Measurements from ENCODE around the gene C1GALT1C1L.
"Not testable (repeated sequence)": the region's sequence is repeated elsewhere in the genome, so short reads cannot be mapped to it uniquely, and the experiment has no call there.

C1GALT1C1L gene

DNA sequence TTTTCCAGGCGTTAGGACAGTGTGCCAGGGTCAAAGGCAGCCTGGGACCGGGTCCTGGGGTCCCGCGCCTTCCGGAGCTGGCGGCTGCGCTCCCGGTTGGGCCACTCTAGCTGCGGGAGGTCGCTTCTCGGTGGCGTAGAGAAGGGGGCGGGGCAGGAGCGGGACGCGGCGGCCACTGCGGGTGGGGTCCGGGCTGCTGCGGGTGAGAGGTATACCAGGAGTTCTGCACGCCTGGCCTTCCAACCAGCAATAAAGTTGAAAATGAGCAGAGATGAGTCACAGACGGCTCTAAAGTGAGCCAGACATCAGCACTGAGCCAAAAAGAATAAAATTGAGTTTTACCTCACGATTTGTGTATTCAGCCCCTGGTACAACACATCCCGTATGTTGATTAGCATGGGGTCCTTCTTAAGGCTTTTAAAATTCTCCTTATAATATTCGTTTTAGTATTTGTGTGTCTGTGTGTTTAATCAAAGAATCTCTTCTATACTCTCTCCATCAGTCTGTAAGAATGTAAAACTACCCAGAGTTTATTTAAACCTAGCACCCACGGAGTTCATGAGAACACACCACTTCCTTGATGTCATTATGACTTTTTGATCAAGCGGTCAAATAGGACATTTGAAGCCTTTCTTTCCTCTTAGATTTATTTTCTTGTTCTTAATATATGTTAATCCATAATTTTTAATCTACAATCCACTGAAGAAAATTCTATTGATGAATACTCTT lies at the start of gene C1GALT1C1L:
Gene C1GALT1C1L (minus strand): TSS at position 108 of the 729 bp plus-strand sequence. CDS start 107 bp downstream, at position 1.
- peak; percentile 72 for DNase-seq

DNA sequence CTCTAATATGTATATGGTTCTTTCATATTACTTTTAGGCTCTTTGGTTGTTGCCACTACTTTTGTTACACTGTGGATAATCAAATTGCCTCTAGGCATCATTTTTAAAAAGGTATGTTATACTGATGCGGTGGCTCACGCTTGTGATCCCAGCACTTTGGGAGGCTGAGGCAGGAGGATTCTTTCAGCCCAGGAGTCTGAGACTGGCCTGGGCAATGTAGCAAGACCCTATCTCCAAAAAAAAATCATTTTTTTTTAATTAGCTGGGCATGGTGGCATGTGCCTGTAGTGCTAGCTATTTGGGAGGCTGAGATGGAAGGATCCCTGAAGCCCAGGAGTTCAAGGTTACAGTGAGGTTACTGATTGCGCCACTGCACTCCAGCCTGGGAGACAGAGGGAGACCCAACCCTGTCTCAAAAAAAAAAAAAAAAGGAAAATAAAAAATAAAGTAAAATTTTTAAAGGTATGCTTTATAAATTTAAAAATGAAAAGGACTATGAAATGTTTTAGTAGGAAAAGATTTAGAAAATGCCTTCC lies 49.5 kb upstream of the C1GALT1C1L start:
- DNase-seq = no peak

DNA sequence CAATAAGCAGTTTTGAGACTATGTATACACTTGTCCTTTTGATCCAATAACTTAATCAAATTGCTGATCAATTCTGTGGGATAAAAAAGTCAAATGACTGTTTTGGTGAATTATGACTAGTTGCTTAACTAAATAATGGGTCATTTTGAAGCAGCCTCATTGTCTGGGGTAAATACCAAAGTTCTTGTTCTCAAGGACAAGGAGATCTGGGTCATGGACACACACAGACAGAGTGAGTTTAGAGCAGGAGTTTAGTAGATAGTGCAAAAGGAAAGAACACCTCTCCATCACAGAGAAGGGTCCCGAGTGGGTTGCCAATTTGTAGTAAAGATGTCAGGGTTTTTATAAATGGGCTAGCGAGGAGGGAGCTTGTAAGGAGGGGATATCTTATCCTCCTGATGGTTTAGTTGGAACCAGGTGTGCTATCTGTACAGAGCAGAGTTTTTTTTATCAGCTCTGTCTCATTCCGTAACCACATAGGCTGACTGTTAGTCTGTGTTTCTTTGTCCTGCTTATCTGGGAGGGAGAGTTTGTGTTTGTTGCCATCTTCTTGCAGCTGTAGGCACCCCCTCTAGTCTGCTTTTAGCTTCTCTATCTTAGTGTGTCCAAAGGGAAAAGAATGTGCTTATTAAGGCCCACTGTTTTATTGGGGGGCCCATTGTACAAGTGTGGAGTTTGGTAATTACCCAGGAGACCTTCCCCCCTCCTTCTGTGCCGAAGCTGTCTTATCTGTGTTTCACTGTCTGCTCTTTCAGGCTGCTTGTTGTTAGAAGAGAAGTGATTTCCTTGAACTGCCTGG lies 48.7 kb upstream of the C1GALT1C1L start:
- no peak for DNase-seq

DNA sequence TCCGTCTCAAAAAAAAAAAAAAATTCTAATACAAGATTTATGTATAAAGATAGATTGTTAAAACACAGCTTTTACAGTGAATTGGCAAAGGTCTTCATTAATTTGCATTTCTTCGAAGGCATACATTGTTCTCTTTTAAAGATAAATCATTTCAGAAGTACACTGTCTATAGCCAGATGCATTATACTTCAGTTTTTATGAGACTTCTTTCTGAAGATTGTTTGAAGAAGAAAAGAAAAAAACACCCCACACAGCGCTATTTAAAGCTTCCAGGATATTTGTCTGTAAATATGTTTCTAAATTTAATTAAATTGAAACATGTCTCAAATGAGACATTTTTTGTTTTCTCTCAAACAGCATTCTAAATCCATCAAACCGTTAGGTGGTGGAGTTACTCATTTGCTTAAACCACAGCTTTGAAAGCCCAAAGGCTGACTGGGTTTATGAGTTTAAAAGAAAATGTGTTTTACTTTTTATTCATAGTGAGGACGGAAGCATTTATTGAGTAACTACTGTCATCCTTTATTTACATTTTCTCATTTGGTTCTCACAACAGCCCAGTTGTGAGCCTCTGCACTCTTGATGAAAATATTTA lies 42.4 kb upstream of the C1GALT1C1L start:
- DNase-seq = no peak

DNA sequence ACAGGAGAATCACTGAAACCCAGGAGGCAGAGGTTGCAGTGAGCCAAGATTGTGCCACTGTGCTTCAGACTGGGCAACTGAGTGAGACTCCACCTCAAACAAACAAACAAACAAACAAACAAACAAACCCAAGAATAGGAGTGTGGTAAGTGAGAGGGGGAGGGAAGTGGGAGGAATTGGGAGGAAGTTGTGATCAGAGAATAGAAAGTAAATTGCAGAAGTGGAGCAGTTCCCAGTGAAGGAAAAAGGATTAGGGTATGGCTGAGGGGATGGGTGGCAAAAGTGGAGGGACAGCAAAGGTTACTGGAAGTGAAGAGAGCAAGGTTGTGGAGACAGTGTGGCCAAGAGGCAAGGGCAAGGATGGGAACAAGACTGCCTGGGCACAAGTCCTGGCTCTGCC lies 41.1 kb upstream of the C1GALT1C1L start:
- no peak for DNase-seq

DNA sequence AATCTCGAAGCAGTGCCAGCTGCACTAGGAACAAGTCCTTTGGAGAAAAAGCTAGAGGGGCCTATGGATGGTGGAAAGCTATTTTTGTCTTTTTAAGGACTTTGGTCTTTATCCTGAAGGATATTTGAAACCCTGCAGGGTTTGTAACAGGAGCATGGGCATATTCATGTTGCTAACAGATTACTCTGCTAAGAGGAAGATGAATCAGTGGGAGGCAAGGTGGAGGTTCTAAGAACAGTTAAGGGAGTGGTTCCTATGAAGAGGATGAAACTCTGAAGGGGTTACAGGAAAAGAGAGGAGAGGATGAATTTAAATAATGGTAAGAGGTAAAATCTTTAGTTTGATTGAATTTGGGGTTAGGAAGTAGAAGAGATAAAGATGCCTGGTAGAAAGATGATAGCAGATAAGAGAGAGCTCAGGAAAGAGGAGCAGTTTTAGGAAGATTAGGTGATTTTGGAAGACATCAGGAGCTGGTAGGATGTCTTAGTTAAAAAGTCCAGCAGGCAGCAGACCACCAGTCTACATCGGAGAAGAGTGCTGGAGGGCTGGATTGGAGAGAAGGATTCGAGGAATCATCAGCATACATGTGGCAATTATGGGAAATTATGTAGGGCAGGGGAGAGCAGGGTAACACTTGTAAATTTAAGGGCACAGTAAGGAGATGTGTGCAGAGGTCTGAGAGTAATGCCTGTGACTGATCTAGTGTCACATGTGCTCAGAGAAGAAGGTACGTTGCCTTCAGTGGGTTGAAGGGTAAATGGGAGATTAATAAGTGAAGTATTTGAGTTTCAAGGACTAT lies 39.3 kb upstream of the C1GALT1C1L start:
- DNase-seq = no peak

DNA sequence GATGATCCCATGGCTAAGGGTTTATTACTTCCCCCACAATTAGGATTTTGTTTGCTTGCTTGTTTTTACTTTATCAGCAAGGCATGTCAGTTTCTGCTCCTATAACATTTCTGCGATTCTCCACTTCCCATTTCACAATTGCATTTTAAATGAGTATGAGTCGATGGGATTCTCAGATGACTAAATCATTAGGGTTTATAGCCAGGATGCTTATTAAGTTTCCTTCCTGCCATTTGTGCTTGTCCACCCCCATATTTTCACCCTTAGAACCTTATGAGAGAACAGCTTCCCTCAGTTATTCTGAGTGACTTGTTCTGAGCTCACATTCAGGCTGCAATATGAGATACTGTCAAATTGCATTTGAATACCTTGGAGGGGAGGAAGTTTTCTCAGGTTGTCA lies 37.9 kb upstream of the C1GALT1C1L start:
- no peak for DNase-seq

DNA sequence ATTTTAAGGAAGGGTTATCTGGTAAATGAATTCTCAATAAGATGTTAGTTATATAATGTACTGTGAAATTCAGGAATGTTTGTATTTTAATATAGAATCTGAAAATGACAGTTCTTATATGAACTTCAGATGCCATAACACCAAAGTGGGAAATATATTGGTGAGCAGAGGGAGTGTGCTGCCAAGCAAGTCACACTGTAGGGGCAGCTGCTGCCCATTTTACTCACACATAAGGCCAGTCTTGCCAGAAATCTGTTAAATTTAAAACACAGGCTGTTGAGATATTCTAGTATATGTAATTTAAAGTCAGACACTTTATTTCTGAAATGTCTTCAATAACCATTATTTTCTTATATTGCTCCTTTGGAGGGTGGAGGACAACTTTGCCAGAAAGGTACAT lies 34.6 kb upstream of the C1GALT1C1L start:
- no peak for DNase-seq

DNA sequence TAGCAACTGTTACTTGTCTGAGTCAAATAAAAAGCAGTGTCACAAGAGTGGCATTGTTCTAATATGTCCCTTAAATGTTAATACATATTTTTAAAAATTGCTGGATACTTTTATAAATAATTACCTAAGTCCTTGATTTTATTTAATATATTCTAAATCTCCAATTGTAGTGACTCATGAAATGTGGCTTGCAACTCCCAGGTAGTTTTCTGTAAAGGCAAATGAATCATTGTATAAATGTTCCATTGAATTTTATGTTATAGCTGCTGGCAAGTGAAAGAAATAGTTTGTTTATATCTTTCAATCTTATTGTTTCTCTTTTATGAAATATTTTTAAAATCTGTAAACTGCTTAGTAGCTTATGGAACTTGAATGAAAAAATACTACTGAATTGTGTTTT lies 32.7 kb upstream of the C1GALT1C1L start:
- DNase-seq = no peak

DNA sequence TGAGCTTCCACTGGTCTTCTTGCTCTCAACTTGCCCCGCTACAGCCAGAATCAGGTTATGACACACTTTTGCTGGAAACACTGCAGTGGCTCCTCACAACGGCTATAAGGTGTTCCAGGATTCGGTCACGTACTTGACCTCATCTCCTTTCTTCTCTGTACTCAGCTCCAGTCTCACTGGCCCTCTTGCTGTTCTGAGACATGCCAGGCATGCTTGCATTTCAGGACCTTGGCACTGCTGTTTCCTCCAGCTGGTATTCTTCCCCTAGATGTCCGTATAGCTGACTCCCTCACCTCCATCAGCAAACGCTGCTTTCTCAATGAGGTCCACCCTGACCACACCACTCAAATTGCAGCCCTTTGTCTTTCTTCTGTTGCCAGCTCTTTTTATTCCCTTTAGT lies 31.9 kb upstream of the C1GALT1C1L start:
- DNase-seq = no peak

DNA sequence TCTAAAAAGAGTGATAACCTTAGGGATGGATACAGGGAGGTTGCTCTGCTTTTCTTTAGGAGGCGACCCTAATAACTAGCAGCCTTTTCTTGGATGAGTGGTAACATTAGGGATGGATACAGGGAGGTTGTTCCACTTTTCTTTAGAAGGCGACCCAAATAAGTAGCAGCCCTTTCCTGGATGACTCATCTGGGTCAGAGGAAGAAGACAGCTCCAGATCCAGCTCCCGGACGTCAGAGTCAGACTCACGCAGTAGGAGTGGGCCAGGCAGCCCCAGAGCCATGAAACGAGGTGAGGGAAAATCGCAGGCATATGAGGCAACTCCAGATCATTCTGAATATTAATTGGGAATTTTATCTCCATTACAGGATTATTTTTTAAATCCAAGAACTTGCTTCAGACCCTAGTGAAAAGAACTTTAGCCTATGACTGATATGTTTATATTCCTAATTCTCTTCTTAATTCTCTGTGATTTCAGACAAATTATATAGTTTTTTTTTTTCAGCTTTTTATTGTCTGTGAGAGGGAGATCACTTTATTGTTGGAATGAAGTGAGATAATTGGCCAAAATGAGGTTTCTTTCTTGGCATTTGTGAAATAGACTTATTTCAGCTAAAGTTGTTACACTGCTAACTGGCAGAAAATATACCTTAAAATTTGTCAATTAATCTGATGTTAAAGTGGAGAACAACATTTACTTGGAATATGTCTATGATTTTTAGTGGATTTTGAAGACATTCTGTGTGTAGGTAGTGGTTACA lies 31.2 kb upstream of the C1GALT1C1L start:
- no peak for DNase-seq

DNA sequence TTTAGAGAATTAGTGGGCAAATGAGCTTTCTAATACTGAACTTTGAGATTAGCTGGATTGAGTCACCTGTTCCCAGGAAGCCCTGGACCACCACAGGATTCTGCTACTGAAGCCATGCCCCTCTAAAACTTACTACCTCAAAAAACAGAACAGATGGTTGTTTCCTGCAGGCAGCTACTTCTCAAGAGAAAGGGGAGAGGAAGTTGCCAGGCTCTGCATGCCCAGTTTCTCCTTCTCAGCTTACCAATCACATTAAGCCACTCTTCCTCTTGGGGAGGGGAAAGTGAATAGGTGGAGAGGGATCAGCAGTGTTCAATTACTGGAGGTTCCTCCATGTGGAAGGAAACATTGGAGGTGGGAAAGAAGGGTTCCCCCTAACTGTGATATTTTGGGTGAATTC lies 24.9 kb upstream of the C1GALT1C1L start:
- no peak for DNase-seq

DNA sequence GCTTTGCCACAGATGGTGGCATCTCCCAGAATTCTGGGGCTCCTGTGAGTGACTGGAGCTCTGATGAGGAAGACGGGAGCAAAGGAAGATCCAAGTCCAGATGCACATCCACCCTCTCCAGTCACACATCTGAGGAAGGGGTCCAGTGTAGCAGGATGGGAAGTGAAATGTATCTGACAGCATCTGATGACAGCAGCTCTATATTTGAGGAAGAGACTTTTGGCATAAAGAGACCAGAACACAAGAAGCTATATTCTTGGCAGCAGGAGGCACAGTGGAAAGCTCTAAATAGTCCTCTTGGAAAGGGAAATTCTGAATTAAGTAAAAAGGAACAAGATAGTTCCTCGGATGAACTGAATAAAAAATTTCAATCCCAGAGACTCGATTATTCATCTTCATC lies 23.5 kb upstream of the C1GALT1C1L start:
- no peak for DNase-seq

DNA sequence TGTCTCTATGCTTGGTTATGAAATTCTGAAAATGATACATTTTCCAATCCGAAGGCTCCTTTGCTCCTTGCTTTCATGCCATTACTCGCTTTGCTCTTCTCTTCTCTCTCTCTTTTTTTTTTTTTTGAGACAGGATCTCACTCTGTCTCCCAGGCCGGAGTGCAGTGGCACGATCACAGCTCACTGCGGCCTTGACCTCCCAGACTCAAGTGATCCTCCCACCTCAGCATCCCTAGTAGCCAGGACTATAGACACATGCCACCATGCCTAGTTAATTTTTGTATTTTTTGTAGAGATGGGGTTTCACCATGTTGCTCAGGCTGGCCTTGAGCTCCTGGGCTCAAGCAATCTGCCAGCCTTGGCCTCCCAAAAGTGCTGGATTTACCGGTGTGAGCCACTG lies 21.9 kb upstream of the C1GALT1C1L start:
- DNase-seq = not testable (repeated sequence)

DNA sequence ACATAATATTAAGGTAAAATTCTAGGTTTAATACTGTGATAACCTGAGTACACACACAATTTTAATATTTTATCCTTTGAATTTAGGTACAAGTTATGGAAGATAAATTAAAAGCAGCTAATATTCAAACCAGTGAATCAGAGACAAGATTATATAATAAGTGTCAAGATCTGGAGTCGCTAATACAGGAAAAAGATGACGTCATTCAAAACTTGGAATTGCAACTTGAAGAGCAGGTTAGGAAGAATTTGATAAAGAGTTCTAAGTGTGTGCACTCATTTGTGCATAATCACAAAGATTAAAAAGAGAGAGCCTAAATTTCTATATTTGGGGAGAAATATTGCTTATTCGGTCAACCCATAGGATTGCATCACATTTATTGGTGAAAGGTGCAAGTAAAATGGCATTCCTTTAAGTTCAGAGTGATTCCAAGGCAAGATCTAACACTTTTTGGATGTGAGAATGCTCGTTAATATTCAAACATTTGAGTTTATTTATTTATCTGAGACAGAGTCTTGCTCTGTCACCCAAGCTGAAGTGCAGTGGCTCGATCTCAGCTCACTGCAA lies 16.3 kb upstream of the C1GALT1C1L start:
- DNase-seq = no peak

DNA sequence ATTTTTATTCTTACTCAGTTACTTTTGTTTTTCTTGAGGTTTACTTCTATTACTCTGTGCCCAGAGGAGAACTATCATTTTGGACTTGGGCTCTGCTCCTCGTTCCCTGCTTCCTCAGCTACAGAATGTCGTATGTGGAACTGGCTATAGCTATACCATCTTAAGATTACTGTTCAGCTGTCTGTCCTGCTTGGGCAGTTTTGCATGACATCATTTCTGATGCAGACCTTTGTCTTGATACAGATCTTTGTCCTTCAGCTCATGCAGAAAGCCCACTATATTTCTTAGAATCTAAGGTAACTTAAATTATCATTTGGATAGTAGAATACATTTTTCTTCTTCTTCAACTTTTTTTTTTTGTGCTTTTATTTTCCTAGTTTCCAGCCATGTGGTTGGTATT lies 13.8 kb upstream of the C1GALT1C1L start:
- no peak for DNase-seq

DNA sequence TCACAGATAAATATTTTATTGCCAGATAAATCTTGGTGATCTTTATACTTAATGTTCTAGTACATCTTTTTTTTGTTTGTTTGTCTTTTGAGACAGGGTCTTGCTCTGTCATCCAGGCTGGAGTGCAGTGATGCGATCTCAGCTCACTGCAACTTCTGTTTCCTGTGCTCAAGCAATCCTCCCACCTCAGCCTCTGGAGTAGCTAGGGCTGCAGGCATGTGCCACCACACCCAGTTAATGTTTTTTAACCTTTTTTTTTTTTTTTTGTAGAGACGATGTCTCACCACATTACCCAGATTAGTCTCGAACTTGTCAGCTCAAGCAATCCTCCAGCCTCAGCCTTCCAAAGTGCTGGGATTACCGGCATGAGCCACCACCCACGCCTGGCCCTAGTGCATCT lies 9.1 kb upstream of the C1GALT1C1L start:
- no peak for DNase-seq

DNA sequence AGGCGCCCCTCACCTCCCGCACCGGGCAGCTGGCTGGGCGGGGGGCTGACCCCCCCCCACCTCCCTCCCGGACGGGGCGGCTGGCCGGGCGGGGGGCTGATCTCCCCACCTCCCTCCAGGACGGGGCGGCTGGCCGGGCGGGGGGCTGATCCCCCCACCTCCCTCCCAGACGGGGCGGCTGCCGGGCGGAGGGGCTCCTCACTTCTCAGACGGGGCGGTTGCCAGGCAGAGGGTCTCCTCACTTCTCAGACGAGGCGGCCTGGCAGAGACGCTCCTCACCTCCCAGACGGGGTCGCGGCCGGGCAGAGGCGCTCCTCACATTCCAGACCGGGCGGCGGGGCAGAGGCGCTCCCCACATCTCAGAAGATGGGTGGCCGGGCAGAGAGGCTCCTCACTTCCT lies 1.6 kb upstream of the C1GALT1C1L start:
- not testable (repeated sequence) for DNase-seq

DNA sequence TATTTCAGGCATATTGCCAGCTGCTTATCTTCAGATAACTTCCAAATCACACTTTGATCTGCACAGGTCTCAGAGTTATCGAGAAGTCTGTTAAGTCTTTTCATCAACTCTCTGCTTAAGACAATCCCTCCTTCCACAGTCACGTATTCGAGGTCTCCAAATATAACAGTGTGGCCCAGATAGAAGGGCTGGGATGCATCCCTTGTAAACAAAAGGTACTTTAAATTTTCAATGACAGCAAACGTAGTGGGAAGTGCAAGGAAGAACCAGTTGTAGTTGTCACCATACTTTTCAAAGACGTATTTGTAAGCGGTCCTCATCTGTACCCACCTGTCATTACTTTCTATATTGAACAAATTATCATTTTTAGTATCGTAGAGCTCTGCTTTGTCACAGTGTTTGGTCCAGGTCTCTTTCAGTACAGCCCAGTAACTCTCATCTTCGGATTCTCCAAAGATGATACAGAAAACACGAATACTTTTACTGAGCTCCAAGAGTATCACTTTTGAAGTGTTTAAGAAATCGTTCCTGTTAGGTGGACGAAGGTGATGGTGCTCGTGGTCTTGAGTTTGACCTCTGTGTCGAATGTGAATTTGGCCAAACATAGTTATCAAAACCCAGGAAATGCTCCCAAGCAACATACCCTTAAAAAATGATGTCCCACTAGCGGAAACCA lies 445 bp downstream of the C1GALT1C1L start:
- no peak for DNase-seq

DNA sequence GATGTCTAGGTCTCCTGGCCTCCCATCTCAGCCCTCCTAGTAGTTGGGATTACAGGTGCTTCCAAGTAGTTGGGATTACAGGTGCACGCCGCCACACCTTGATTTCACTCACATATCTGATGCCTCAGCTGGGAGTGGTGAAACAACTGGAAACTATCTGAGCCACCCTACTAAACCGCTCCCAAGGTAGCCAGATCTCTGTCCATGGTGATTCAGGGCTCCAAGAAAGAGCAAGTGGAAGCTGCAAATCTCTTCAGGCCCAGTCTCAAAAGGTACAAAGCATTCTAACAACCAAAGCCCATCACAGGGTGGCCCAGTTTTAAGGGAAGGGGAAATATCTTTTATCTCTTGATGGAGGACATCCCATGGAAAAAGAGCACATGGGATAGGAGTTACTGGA lies 19.0 kb downstream of the C1GALT1C1L start:
- no peak for DNase-seq

DNA sequence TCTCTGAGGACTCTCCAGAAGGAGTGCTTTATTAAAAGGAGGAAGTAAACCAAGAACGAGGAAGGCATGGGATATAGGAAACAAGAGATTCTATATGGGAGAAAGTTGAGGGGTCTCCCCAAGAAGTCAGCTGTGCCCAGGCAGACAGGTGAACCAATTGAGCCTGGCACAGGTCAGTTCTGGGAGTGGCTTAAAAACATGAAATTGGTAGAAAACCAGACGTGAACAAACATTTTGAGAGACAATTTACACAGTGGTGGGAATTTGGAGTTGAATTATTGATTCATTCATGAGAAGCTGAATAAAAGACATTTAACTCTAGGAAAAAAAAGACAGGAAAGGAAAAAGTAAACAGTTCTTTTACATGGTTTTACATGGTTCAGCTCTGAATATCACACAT lies 22.7 kb downstream of the C1GALT1C1L start:
- no peak for DNase-seq

Data from left hindlimb (tissue), 1 donor.